ENCODE results near the gene TNFRSF21. TPM values are rescaled to one million over a fixed set of nuclear protein-coding genes. Genes with fewer than 3 reads are reported as not detected.
"Not testable (repeated sequence)": the region's sequence is repeated elsewhere in the genome, so short reads cannot be mapped to it uniquely, and the experiment has no call there.

TNFRSF21 gene
- total and polyA plus RNA-seq, 8 donors = 14.8 to 55.8 (median 18.1) TPM

GRCh38 chr6:47318236-47318989 is 8.7 kb upstream of the TNFRSF21 start:
- DNase-seq = no peak
- H3K27ac ChIP-seq = no peak overlapping the region
- intact Hi-C loops (cut with DNase I) = no loop called here
- no peak for TF ChIP-seq CTCF (IDR thresholded peaks at IDR 0.05)
- no peak for ATAC-seq
- H3K27me3 ChIP-seq = peaks cover 0 to under 1% of the 10 kb centered on the region in 2 donors
- H3K9me3 ChIP-seq = no peaks in the 10 kb centered on the region
- H3K36me3 ChIP-seq = no peaks in the 10 kb centered on the region
- H3K4me1 ChIP-seq = no peaks in the 10 kb centered on the region
- no peak overlapping the region for H3K4me3 ChIP-seq

GRCh38 chr6:47315181-47315580 is 5.5 kb upstream of the TNFRSF21 start:
- H3K27ac ChIP-seq; H3K4me1 ChIP-seq; H3K36me3 ChIP-seq; intact Hi-C loops (cut with DNase I); H3K9me3 ChIP-seq; DNase-seq; H3K4me3 ChIP-seq; ATAC-seq: not testable (repeated sequence)
- H3K27me3 ChIP-seq = peaks cover 0 to 14% of the 10 kb centered on the region in 2 donors

GRCh38 chr6:47310131-47310480 is 401 bp upstream of the TNFRSF21 start:
- DNase-seq (no peak), ATAC-seq (no peak)
- Histone ChIP-seq H3K27ac (no peak overlapping the region), H3K4me1 (peaks cover 0 to 15% of the 10 kb centered on the region in 2 donors), H3K4me3 (peak overlapping the region in 1 of 2 donors; percentile 58), H3K9me3 (no peaks in the 10 kb centered on the region), H3K36me3 (no peaks in the 10 kb centered on the region), H3K27me3 (peaks cover 0 to 43% of the 10 kb centered on the region in 2 donors)
- intact Hi-C loops (cut with DNase I) = no loop called here
- TF ChIP-seq CTCF (IDR thresholded peaks at IDR 0.05) = no peak

GRCh38 chr6:47308552-47309290 is 984 bp downstream of the TNFRSF21 start:
- Histone ChIP-seq H3K27me3 (peaks cover 0 to 43% of the 10 kb centered on the region in 2 donors), H3K27ac (peak overlapping the region; percentile 65 to 77), H3K9me3 (no peaks in the 10 kb centered on the region), H3K4me3 (peak overlapping the region; percentile 58 to 61), H3K36me3 (no peaks in the 10 kb centered on the region), H3K4me1 (peaks cover 0 to 15% of the 10 kb centered on the region in 2 donors)
- DNase-seq = peak; percentile 29 to 78 (median 37)
- intact Hi-C loops (cut with DNase I) = no loop called here
- no peak for TF ChIP-seq CTCF (IDR thresholded peaks at IDR 0.05)
- peak; percentile 40 for ATAC-seq

GRCh38 chr6:47308198-47308517 is 1.5 kb downstream of the TNFRSF21 start:
- Histone ChIP-seq H3K27me3 (peaks cover 0 to 40% of the 10 kb centered on the region in 2 donors), H3K36me3 (no peaks in the 10 kb centered on the region), H3K4me3 (peak overlapping the region; percentile 58 to 61), H3K4me1 (peaks cover 0 to 15% of the 10 kb centered on the region in 2 donors), H3K27ac (no peak overlapping the region), H3K9me3 (no peaks in the 10 kb centered on the region)
- DNase-seq = peak in 2 of 4 donors; percentile 4 to 10
- TF ChIP-seq CTCF (IDR thresholded peaks at IDR 0.05) = no peak
- no peak for ATAC-seq
- intact Hi-C loops (cut with DNase I) = no loop called here

Measured in left lung (tissue), 10 donors.